HG03575 (cell line): Measurements from ENCODE around the gene VEZT.

Experiments
- ATAC-seq: cut with Tn5 transposase; IDR thresholded peaks from one replicate; pipeline ENCODE4 v1.9.1; 2021; ENCODE audit not compliant: unreplicated experiment, insufficient number of reproducible peaks, low FRiP score; ENCODE audit errors: extremely low read depth

Gene VEZT

GRCh38 chr12:95336387-95337067 lies 118.9 kb downstream of the VEZT start:
- no peak for ATAC-seq

DNA sequence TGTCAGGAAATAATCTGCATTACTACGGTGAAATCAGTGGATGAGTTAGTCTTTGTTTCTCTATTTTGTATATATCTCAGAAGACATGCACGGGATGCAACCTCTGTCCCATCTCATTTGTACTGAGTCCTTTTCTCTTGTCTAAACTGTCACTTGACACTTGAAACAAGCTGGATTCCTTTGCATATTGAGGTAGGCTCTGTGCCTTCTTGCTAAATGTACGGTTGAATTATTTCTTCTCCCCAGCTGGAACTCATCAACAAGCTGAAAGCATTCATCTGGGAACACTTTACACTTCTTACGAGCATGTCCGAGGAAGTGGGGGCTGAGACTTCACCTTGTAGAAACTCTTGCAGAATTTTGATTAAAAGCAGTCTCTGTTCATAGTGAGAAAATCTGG lies 119.5 kb downstream of the VEZT start:
- ATAC-seq: no peak

- ATAC-seq: no peak
Measured at GRCh38 chr12:95339086-95339788, 121.6 kb downstream of the VEZT start.

- no peak for ATAC-seq
Measured at GRCh38 chr12:95342008-95342407, 124.4 kb downstream of the VEZT start.

DNA sequence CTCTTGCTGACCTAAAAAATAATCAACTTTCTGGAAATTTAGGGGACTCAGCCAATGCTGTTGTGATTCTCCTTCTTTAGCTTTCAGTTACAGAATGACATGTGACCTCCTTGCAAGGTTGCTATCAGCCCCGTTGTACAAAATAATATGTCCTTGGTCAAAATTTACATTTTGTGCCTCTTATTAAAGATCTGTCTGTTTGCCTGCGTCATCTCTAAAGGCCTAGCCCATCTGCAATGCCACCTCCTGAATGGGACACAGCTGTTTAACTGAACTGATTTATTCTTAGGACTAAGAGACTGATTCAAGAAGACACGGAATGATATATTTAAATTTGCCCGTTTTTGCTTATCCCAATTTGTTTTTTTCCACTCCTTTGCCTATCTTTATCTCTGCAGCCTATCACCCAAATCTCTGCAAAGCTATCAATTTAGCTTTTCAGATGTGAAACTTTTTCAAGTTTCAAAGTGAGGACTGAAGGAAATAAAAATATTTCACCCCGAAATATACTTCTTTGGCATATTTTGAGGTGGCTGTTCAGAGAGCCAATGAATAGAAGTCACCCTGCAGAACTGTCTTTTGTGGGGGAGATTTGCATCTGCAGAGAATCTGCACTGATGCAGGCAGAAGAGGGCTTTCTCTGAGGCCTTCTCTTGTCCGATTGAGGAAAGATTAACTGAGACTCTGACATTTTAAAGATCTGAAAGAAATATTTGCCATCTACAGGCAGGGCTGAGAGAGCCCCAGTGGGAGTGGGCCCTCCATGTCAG lies 126.0 kb downstream of the VEZT start:
- no peak for ATAC-seq

GRCh38 chr12:95349291-95349690 lies 131.7 kb downstream of the VEZT start:
- no peak for ATAC-seq

DNA sequence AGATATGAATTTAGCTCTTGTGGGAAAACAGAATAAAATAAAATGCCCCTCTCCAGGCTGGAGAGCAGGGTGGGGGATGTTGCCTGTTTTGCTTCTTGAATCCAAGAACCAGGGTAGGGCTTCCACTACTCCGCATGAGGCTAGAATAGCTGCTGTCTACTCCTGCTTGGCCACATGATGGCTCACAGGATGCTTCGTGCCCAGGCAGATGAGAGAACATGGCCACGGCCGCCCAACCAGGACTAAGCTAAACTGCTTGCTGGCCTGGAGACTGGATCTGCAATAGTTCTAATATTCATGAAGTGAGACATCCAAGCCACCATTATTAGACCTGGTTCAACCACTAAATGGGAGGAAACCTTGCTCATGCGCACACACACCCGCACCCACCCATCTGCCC lies 134.1 kb downstream of the VEZT start:
- no peak for ATAC-seq
